GM21515 (cell line): Measurements from ENCODE around the gene GADD45B.
"Not testable (repeated sequence)": the region's sequence is repeated elsewhere in the genome, so short reads cannot be mapped to it uniquely, and the experiment has no call there.

Source experiments
- ATAC-seq: cut with Tn5 transposase; IDR thresholded peaks from one replicate; pipeline ENCODE4 v1.9.1; 2021; ENCODE audit not compliant: unreplicated experiment

GADD45B gene

GRCh38 chr19:2443785-2444182, 32.1 kb upstream of the GADD45B start:
- ATAC-seq = no peak

- ATAC-seq = no peak
Measured at GRCh38 chr19:2444251-2445002, 31.5 kb upstream of the GADD45B start.

DNA sequence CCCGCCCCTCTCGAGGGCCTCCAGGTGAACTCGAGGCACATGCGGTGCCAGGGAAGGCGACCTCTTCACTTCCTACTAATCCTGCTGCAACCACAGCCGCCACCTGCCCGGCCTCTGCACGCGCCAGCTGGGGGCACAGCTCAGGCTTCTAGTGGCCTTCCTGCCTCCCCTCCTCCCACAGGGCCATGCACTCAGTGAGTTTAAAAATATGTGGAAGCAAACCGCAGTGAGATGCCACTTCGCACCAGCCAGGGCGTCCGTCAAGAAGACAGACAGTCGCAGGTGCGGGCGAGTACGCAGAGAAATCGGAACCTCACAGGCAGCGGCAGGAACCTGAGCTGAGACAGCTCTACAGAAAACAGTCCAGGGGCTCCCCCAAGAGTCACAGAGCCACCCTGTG, 29.5 kb upstream of the GADD45B start:
- no peak for ATAC-seq

DNA sequence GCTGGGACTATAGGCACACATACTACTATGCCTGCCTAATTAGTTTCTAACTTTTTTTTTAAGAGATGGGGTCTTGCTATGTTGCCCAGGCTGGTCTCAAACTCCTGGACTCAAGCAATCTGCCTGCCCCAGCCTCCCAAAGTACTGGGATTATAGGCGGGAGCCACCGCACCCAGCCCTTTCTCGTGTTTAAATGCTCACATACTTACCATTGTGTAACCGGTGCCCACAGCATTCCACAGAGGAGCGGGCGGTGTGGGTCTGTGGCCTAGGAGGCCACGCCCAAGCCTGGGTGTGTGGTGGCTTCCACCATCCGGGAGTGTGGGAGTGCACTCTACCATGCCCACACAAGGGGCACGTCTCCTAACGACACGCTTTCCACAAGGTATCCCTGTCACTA, 26.9 kb upstream of the GADD45B start:
- ATAC-seq = no peak

DNA sequence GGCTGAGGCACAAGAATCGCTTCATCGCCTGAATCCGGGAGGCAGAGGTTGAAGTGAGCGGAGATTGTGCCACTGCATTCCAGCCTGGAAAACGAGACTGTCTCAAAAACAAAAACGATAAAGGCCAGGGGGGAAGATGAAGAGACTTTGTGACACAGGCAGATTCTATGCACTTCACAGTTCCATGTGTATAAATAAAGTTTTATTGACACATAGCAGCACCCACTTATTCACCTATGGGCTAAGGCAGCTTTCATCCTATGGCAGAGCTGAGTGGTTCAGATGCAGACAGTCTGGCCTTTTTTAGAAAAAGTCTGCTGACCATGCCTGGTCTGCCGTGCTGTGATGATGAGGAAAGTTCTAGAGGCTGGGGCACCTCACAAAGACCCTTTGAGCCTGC, 24.8 kb upstream of the GADD45B start:
- no peak for ATAC-seq

GRCh38 chr19:2451741-2452140, 24.2 kb upstream of the GADD45B start:
- ATAC-seq = no peak

- ATAC-seq = no peak
Measured at GRCh38 chr19:2453431-2454025, 22.4 kb upstream of the GADD45B start.

DNA sequence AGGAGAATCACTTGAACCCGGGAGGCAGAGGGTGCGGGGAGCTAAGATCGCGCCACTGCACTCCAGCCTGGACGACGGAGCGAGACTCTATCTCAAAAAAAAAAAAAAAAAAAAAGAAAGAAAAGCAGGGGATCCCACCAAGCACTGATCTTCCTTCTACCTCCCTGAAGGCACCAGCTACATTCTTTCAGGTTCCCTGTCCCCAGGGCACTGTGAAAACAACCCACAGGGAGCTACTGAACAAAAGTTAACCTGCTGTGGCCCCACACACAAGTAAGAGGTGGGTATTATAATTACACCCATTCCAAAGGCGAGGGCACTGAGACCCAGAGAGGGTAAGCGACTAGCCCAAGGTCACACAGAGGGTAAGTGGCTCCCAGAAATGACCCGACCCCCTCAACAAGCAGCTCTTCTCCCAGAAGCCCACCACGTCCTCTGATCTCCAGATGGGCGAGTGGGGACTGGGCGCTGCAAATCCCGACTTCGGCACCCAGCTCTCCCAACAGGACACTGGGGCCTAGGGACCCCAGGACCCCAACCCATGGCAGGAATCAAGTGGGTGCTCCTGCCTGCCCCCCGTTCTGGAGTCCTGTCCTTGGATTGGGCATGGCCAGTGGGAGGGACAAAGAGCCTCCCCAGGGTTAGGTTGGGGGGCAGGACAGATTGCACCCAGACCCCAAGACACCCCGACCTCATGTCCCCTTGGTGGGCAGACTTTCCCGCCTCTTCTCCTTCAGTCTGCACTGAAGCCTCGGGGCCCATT, 21.5 kb upstream of the GADD45B start:
- ATAC-seq = no peak

DNA sequence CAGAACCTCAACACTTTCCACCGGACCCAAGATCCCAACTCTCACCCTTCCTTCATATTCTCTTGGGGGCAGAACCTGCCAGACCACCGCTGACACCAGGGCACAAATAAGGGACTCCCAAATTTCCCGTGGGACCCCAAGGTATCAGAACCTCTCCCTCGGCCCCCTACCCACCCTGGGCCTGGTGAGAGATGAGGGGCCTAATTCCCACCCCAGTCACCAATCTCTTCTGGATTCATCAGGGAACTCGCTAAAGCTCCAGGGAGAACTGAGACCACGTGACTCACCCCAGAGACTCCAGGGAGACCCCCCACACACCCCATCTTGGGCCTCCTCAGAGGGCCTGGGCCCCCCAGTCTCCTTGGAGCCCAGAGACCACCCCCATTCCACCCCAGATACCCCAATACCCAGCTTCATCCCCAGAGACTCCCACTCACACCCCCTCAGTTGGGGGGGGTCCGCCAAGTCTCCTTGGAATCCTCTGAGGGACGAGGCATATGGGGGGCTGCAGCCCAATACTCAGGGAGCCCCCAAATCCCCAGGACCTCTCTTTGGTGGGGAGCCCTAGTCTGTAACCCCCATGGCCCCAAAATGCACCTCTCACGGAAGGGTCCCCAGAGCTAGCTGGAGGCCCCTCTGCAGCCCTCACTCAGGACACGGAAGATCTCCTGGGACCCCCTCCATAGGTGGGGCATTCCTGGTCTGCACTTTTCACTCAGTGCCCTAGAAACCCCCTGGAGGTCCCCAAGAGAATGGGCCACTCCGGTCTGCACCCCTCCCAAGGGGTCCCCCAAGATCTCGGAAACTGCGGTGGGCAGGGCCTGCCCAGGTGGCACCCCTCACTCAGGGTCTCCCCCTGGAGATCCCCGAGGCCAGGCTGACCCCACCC, 20.7 kb upstream of the GADD45B start:
- no peak for ATAC-seq

- peak; percentile 22 for ATAC-seq
Measured at GRCh38 chr19:2455851-2456570, 19.9 kb upstream of the GADD45B start.

- ATAC-seq = no peak
Measured at GRCh38 chr19:2457394-2458037, 18.4 kb upstream of the GADD45B start.

DNA sequence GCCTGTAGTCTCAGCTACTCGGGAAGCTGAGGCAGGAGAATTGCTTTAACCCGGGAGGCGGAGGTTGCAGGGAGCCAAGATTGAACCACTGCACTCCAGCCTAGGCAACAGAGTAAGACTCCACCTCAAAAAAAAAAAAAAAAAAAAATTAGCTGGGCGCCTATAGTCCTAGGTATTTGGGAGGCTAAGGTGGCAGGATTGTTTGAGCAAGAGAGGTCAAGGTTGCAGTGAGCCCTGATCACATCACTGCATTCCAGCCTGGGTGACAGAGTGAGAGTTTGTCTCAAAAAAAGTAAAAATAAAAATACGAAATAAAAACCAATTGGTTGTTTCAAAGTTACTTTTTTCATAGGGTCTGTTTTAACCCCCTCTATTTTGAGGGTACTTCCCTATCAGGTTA, 17.9 kb upstream of the GADD45B start:
- ATAC-seq = no peak

- not testable (repeated sequence) for ATAC-seq
Measured at GRCh38 chr19:2458776-2459175, 17.2 kb upstream of the GADD45B start.

DNA sequence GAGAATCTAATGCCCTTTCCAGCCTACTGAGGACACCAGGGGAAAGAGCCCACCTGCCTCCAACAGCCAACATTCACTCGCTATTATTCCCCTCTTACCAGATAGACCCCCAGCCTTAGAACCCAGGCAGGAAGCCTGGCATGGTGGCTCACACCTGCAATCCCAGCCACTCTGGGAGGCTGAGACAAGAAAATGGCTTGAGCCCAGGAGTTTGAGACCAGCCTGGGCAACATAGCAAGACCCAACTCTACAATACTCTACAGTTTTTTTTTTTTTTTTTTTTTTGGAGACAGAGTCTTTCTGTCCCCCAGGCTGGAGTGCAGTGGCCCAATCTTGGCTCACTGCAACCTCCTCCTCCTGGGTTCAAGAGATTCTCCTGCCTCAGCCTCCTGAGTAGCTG, 15.7 kb upstream of the GADD45B start:
- no peak for ATAC-seq

DNA sequence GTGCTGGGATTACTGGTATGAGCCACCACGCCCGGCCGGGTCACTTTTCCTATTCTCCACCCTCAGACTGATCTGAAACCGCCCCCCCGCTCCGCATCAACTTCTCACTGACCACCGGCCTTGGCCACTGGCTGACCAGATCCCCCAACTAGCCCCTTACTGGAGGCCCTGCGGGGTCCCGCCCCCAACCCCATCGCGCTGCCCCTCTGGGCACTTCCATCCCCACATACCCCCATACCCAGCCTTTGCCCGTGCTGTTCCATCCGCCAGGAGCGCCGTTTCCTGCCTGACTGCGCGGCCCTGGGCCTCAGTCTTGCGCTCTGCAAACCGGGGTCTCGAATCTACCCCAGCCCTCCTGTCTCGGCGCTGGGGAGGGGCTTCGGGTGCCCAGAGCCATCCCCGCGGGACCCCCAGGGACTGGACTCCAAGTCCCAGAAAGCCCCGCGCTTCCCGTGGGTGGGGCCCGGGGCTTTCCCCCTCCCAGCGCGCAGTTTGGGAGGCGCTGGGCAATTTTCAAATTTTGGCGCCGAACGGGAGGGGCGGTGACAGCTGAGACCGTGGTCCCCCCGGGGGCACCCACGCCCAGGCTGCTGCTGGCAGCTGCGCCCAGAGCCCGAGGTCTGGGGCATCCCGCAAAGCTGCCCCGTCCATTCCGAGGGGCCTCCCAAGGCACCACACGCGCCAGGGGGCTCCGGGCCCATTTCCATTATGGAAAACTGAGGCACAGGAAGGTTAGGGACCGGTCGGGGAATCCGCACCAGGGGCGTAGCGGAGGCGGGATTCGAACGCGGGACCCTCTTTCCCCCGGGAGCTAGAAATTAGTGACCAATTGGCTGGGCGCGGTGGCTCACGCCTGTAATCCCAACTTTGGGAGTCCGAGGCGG, 13.9 kb upstream of the GADD45B start:
- ATAC-seq = no peak

- ATAC-seq = no peak
Measured at GRCh38 chr19:2462635-2463421, 13.1 kb upstream of the GADD45B start.

DNA sequence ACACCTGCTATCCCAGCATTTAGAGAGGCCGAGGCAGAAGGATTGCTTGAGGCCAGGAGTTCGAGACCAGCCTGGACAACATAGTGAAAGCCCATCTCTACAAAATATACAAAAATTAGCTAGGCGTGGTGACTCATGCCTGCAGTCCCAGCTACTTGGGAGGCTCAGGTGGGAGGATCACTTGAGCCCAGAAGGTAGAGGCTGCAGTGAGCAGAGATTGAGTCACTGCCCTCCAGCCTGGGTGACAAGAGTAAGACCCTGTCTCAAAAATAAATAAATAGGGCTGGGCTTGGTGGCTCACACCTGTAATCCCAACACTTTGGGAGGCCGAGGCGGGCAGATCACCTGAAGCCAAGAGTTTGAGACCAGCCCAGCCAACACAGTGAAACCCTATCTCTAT, 12.2 kb upstream of the GADD45B start:
- not testable (repeated sequence) for ATAC-seq

- ATAC-seq = no peak
Measured at GRCh38 chr19:2464389-2464788, 11.5 kb upstream of the GADD45B start.
